ENCODE results near the gene PCDH1. TPM values are rescaled to one million over a fixed set of nuclear protein-coding genes. Genes with fewer than 3 reads are reported as not detected.

The PCDH1 gene
- total and polyA plus RNA-seq, 2 of the 8 experiments (the other 6 are each of a cell fraction or from before 2014, with no cell fraction given): 101 to 102 TPM

- H3K27ac ChIP-seq (ENCODE audit: low read depth, low read length): no peak overlapping the region
- H4K91ac ChIP-seq (replicated peaks; ENCODE audit: insufficient read length, low read length): no peak overlapping the region
- no peak overlapping the region for H2BK120ac ChIP-seq (replicated peaks; ENCODE audit: low read depth, low read length)
- H3K23me2 ChIP-seq (ENCODE audit: low read depth, low read length): no peaks in the 10 kb centered on the region
- H2BK20ac ChIP-seq (ENCODE audit: low read length): no peak overlapping the region
- H3K4me1 ChIP-seq (replicated peaks in 1 of 4; ENCODE audit: control insufficient read depth in 3 of 4, insufficient read depth in 4 of 4, low read length in 3 of 4): no peaks in the 10 kb centered on the region
- H4K8ac ChIP-seq (ENCODE audit: extremely low read depth, insufficient read depth, low read length): no peak overlapping the region
- DNase-seq (ENCODE audit: low read depth in 1 of 2, low spot score in 2 of 2): no peak
- 90% methylated on average over 4 of the region's 4 CpGs; no CpG with 5 or more reads in 1 of the 2 experiments for WGBS, 2 experiments (ENCODE audit: extremely low coverage in 1 of 2, insufficient coverage in 1 of 2, insufficient read length in 1 of 2, insufficient replicate concordance in 2 of 2, low coverage in 1 of 2, low lambda C conversion rate in 2 of 2, missing lambda C conversion rate in 1 of 2)
- H4K5ac ChIP-seq (ENCODE audit: insufficient read length, low read depth, low read length): no peak overlapping the region
- no peaks in the 10 kb centered on the region for H3K79me1 ChIP-seq (ENCODE audit: low read depth, low read length)
- no peak overlapping the region for H2BK5ac ChIP-seq (ENCODE audit: low read depth, low read length)
- no peak for FAIRE-seq
- H3K4me2 ChIP-seq (ENCODE audit: insufficient read depth in 1 of 2, low read depth in 2 of 2, low read length in 2 of 2): no peak overlapping the region
- H3K9me3 ChIP-seq (ENCODE audit: insufficient read depth in 2 of 2, low read depth in 1 of 2, low read length in 1 of 2): no peaks in the 10 kb centered on the region
- no peak overlapping the region for H2AFZ ChIP-seq (ENCODE audit: low read length)
- no peak overlapping the region for H3K14ac ChIP-seq (ENCODE audit: insufficient read length)
- no peaks in the 10 kb centered on the region for H3K27me3 ChIP-seq (replicated peaks in 1 of 4; ENCODE audit: control insufficient read depth in 3 of 4, extremely low read depth in 1 of 4, insufficient read depth in 3 of 4, low read length in 3 of 4)
- no peak overlapping the region for H3K56ac ChIP-seq (replicated peaks; ENCODE audit: insufficient read length, low read depth, low read length)
- H2BK12ac ChIP-seq (ENCODE audit: low read depth, low read length): no peak overlapping the region
- H3K79me2 ChIP-seq (ENCODE audit: control insufficient read depth in 1 of 2, insufficient read depth in 2 of 2, low read length in 2 of 2): no peaks in the 10 kb centered on the region
- H3K9ac ChIP-seq (replicated peaks in 1 of 4; ENCODE audit: extremely low read depth in 1 of 4, low read depth in 3 of 4, low read length in 3 of 4): no peak overlapping the region
- no peak overlapping the region for H3K23ac ChIP-seq (ENCODE audit: insufficient read length)
- no peaks in the 10 kb centered on the region for H3K36me3 ChIP-seq (ENCODE audit: control insufficient read depth in 2 of 4, insufficient read depth in 4 of 4, low read length in 3 of 4)
- no peak overlapping the region for H3K4me3 ChIP-seq (ENCODE audit: extremely low read depth in 1 of 4, insufficient read depth in 2 of 4, low read depth in 3 of 4, low read length in 4 of 4)
- H4K20me1 ChIP-seq (replicated peaks in 1 of 2; ENCODE audit: control insufficient read depth in 1 of 2, insufficient read depth in 2 of 2, low read length in 2 of 2): no peaks in the 10 kb centered on the region
- no peak overlapping the region for H2BK15ac ChIP-seq (ENCODE audit: low read length)
- ChIA-PET POLR2A (ENCODE audit: partially characterized antibody) (interaction anchor here (2.1 kb wide), 1 partner anchor 16 kb away, joined by 5 read pairs; no protein-coding TSS in a partner anchor), CTCF (ENCODE audit: partially characterized antibody) (interaction anchor here (0.9 to 2.1 kb wide), 5 partner anchors 14 to 85 kb away, joined by 3 to 11 read pairs (median 3); no protein-coding TSS in a partner anchor)
- no peak overlapping the region for H3K4ac ChIP-seq (replicated peaks; ENCODE audit: insufficient read length, low read depth, low read length)
- no peak overlapping the region for H2AK5ac ChIP-seq (ENCODE audit: low read depth, low read length)
- no peak overlapping the region for H3K18ac ChIP-seq (ENCODE audit: extremely low read depth, low read length)
- TF ChIP-seq ZNF274 (IDR thresholded peaks at IDR 0.05; ENCODE audit: borderline replicate concordance, extremely low read depth, low read length) (no peak), CREB1 (IDR thresholded peaks at IDR 0.05) (no peak), RNF2 (IDR thresholded peaks at IDR 0.05; ENCODE audit: borderline replicate concordance, low read depth, low read length, missing control alignments, poor library complexity, severe bottlenecking) (no peak), BACH1 (IDR thresholded peaks at IDR 0.05; ENCODE audit: low read length) (no peak), EGR1 (IDR thresholded peaks at IDR 0.05; ENCODE audit: borderline replicate concordance, low read depth, low read length) (no peak), JUN (IDR thresholded peaks at IDR 0.05; ENCODE audit: low read depth, low read length) (no peak), POLR2A (IDR thresholded peaks at IDR 0.05; ENCODE audit: control extremely low read depth in 1 of 2, low read depth in 2 of 2, low read length in 2 of 2) (no peak), SP1 (IDR thresholded peaks at IDR 0.05; ENCODE audit: low read depth, low read length) (no peak), TAF7 (optimal IDR thresholded peaks at IDR 0.05; ENCODE audit: borderline replicate concordance, low read depth, low read length) (no peak), SRF (IDR thresholded peaks at IDR 0.05; ENCODE audit: low read depth, low read length) (no peak), CBX8 (IDR thresholded peaks at IDR 0.05; ENCODE audit: borderline replicate concordance, low read depth, low read length) (no peak), BRCA1 (IDR thresholded peaks at IDR 0.05; ENCODE audit: low read depth, low read length) (no peak), BCL11A (IDR thresholded peaks at IDR 0.05; ENCODE audit: low read depth in 2 of 2, low read length in 2 of 2) (no peak)
- TF ChIP-seq, protein P1, sequence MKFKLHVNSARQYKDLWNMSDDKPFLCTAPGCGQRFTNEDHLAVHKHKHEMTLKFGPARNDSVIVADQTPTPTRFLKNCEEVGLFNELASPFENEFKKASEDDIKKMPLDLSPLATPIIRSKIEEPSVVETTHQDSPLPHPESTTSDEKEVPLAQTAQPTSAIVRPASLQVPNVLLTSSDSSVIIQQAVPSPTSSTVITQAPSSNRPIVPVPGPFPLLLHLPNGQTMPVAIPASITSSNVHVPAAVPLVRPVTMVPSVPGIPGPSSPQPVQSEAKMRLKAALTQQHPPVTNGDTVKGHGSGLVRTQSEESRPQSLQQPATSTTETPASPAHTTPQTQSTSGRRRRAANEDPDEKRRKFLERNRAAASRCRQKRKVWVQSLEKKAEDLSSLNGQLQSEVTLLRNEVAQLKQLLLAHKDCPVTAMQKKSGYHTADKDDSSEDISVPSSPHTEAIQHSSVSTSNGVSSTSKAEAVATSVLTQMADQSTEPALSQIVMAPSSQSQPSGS (IDR thresholded peaks at IDR 0.05; ENCODE audit: low read length): no peak
These were observed 19.2 kb upstream of the PCDH1 start for GRCh38 chr5:141897425-141897824.

Measured in H1 (cell line).